SU-DHL-6 (cell line): ENCODE measurements around the gene BAIAP2L2.

Experiments
- H2AFZ ChIP-seq: fragments of 200-600 bp; sonication (generic); 2 replicates; pipeline ENCODE4 v1.6.1; 2014; ENCODE audit warnings: low read depth, mild to moderate bottlenecking, moderate library complexity, mixed read lengths, antibody characterized with exemption, low read length; ENCODE audit not compliant: severe bottlenecking
- H3F3A ChIP-seq: fragments of 200-600 bp; shearing (Covaris generic); 2 replicates; pipeline ENCODE4 v1.6.0; 2016; ENCODE audit warnings: antibody characterized with exemption, mild to moderate bottlenecking; ENCODE audit not compliant: insufficient read depth
- H3K27ac ChIP-seq: fragments of 200-600 bp; sonication (generic); 2 replicates; pipeline ENCODE4 v1.5.1; 2016; ENCODE audit warnings: low read depth, mild to moderate bottlenecking, low read length, moderate library complexity, mixed read lengths
- H3K27me3 ChIP-seq: fragments of 200-600 bp; sonication (generic), shearing (Covaris generic); 2 replicates; pipeline ENCODE4 v1.6.0; 2014; ENCODE audit warnings: mild to moderate bottlenecking, low read length
- H3K36me3 ChIP-seq: fragments of 200-600 bp; sonication (generic); 2 replicates; pipeline ENCODE4 v1.6.1; 2014; ENCODE audit warnings: mild to moderate bottlenecking, low read length, mixed read lengths
- H3K4me2 ChIP-seq: fragments of 300-600, 200-600 bp; shearing (Covaris generic), sonication (generic); 2 replicates; pipeline ENCODE4 v1.6.0; 2014; ENCODE audit warnings: low read length, low read depth, mild to moderate bottlenecking; ENCODE audit not compliant: poor library complexity, severe bottlenecking
- H3K4me3 ChIP-seq: fragments of 200-600 bp; sonication (generic); 2 replicates; pipeline ENCODE4 v1.5.1; 2014; ENCODE audit warnings: antibody characterized with exemption, low read length, mild to moderate bottlenecking, mixed read lengths; ENCODE audit not compliant: insufficient read depth, poor library complexity, severe bottlenecking
- H3K79me2 ChIP-seq: fragments of 200-600 bp; sonication (generic); 2 replicates; pipeline ENCODE4 v1.6.1; 2014; ENCODE audit warnings: mild to moderate bottlenecking, low read length, moderate library complexity; ENCODE audit not compliant: insufficient read depth
- H3K9ac ChIP-seq: fragments of 200-600 bp; sonication (generic); 2 replicates; pipeline ENCODE4 v1.7.0; 2014; ENCODE audit warnings: mild to moderate bottlenecking, low read length
- H3K9me2 ChIP-seq: fragments of 200-600 bp; sonication (generic); replicated peaks from 2 replicates; pipeline ENCODE4 v1.6.1; 2014; ENCODE audit warnings: low read length; ENCODE audit not compliant: insufficient read depth
- H3K9me3 ChIP-seq: fragments of 200-600 bp; sonication (generic); 2 replicates; pipeline ENCODE4 v1.6.1; 2014; ENCODE audit warnings: low read length, mixed read lengths; ENCODE audit not compliant: insufficient read depth
- H4K20me1 ChIP-seq: fragments of 200-600 bp; sonication (generic); 2 replicates; pipeline ENCODE4 v1.6.1; 2014; ENCODE audit warnings: low read depth, mild to moderate bottlenecking, antibody characterized with exemption, low read length, moderate library complexity, mixed read lengths
- EZH2phosphoT487 ChIP-seq: fragments of 200-600 bp; sonication (generic), shearing (Covaris generic); conservative IDR thresholded peaks from 2 replicates; pipeline ENCODE4 v1.6.1; 2018; ENCODE audit warnings: mild to moderate bottlenecking, antibody characterized with exemption, low read length, moderate library complexity, mixed read lengths
- TF ChIP-seq, protein P1 (sequence below): fragments of 200-600 bp; sonication (generic); IDR thresholded peaks from one replicate; pipeline ENCODE4 v1.5.1; 2017; ENCODE audit warnings: antibody characterized with exemption, mild to moderate bottlenecking, low read length, moderate library complexity; ENCODE audit not compliant: insufficient read depth, poor library complexity, severe bottlenecking

Gene BAIAP2L2

DNA sequence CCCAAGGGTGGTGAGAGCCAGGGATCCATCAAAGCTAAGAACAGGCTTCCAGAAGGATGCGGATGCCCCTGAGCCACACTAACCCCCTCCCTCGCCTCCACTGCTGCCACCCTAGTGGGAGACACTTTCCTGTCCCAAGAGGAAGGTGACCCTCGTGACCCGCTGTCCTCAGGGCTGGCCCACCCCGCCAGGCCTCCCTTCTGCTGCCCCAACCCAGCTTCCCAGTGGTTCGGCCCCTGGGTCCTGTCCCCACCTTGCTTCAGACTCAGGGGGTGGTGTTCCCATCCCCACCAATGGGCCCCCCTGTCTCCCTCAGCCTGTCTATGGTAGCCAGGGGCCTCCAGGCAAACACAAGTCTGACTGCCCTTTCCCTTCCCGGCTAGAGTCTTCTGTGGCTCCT lies 59.8 kb downstream of the BAIAP2L2 start:
- Histone ChIP-seq H4K20me1 (no peaks in the 10 kb centered on the region), H3K27me3 (no peaks in the 10 kb centered on the region), H3K36me3 (no peaks in the 10 kb centered on the region), H3K9ac (no peak overlapping the region), H3F3A (no peaks in the 10 kb centered on the region), H3K9me2 (no peaks in the 10 kb centered on the region), H3K27ac (no peak overlapping the region), H3K4me2 (no peak overlapping the region), H2AFZ (no peak overlapping the region), H3K4me3 (no peak overlapping the region), H3K9me3 (no peaks in the 10 kb centered on the region), H3K79me2 (no peaks in the 10 kb centered on the region)
- no peak for TF ChIP-seq EZH2phosphoT487
- TF ChIP-seq, protein P1, sequence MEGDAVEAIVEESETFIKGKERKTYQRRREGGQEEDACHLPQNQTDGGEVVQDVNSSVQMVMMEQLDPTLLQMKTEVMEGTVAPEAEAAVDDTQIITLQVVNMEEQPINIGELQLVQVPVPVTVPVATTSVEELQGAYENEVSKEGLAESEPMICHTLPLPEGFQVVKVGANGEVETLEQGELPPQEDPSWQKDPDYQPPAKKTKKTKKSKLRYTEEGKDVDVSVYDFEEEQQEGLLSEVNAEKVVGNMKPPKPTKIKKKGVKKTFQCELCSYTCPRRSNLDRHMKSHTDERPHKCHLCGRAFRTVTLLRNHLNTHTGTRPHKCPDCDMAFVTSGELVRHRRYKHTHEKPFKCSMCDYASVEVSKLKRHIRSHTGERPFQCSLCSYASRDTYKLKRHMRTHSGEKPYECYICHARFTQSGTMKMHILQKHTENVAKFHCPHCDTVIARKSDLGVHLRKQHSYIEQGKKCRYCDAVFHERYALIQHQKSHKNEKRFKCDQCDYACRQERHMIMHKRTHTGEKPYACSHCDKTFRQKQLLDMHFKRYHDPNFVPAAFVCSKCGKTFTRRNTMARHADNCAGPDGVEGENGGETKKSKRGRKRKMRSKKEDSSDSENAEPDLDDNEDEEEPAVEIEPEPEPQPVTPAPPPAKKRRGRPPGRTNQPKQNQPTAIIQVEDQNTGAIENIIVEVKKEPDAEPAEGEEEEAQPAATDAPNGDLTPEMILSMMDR = no peak

DNA sequence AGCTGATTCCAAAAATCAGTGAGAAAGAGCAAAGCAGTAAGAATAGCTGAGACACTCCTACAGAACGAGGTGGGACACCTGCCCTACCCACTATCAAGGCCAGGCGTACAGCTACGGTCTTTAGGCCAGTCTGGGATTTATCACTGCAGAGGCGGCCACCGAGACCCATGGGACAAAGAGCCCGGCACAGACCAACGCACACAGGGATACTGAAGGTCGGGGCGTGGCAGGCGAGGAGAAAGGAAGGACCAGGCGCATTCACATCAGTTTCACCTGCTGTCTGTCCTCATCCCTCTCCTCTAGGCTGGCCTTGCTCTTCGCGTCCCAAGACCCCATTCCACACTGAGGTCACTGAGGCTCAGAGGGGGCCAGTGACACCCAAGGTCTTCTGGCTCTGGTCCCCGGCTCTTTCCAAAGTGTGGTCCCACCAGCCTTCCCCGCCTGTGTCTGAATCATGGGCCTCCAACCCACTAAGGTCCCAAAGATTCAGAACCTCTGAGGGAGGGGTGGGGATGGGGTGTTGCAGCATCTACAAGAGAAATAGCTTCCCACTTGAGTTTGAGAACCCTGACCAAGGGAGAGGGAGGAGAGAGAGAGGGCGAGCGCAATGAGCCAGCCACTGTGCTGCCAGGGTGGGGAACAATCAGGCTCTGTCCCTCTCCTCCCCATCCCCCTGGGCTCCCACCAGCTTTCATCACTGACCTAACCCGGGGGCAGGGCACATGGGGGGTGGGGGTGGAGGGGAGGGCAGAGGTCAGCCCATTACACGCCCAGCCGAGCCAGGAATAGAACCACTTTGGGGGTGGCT lies 60.5 kb downstream of the BAIAP2L2 start:
- Histone ChIP-seq H3K27me3 (no peaks in the 10 kb centered on the region), H4K20me1 (no peaks in the 10 kb centered on the region), H3K79me2 (no peaks in the 10 kb centered on the region), H3K27ac (no peak overlapping the region), H3K9me3 (no peaks in the 10 kb centered on the region), H3K4me2 (no peak overlapping the region), H3F3A (no peaks in the 10 kb centered on the region), H3K9me2 (no peaks in the 10 kb centered on the region), H3K9ac (no peak overlapping the region), H2AFZ (no peak overlapping the region), H3K36me3 (no peaks in the 10 kb centered on the region), H3K4me3 (no peak overlapping the region)
- no peak for TF ChIP-seq EZH2phosphoT487
- TF ChIP-seq, protein P1 = no peak

DNA sequence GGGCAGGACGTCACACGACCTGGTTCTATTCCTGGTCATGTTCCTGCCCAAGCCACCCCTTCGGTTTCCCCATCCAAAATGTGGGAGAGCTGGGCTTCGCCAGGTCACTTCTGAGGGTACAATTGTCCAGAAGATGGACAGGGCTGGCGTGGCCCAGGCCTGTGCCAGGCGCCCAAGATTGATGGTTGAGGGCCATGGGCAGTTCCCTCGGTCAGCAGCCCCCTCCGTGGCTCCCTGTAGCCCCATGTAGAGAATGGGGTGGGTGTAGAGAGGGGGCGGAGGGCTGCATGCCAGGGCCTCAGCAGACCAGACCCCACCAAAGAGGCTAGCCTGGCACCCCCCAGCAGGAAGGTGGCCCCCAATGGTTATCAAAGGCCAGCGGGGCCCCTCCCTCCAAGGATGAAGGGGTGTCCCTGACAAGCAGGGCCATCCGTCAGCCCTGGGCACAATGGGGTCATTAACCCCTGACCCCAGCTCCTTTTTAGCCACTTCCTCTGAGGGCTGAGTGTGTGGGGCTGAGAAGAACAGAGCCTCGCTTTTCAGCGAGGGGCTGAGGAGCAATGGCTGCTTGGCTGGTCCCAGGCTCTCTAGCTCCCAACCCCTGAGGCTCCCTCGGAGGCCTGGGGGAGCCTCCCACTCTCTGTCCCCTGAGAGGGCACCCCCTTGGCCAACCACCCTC lies 64.3 kb downstream of the BAIAP2L2 start:
- H3K9me3 ChIP-seq = no peaks in the 10 kb centered on the region
- H4K20me1 ChIP-seq = no peaks in the 10 kb centered on the region
- no peak overlapping the region for H2AFZ ChIP-seq
- no peaks in the 10 kb centered on the region for H3K79me2 ChIP-seq
- no peak overlapping the region for H3K4me2 ChIP-seq
- H3K27ac ChIP-seq = no peak overlapping the region
- H3K27me3 ChIP-seq = no peaks in the 10 kb centered on the region
- no peaks in the 10 kb centered on the region for H3F3A ChIP-seq
- no peak overlapping the region for H3K4me3 ChIP-seq
- no peaks in the 10 kb centered on the region for H3K9me2 ChIP-seq
- no peak for TF ChIP-seq EZH2phosphoT487
- TF ChIP-seq, protein P1 = no peak
- H3K9ac ChIP-seq = no peak overlapping the region
- H3K36me3 ChIP-seq = no peaks in the 10 kb centered on the region
